8988T (cell line): ENCODE data around the gene CCDC82.

Experiments
- DNase-seq: peaks from one replicate; pipeline ENCODE4 v3.0.0; 2011

Gene CCDC82

GRCh38 chr11:96358321-96358720 lies 31.4 kb downstream of the CCDC82 start:
- DNase-seq, result no peak

GRCh38 chr11:96357794-96358193 lies 31.9 kb downstream of the CCDC82 start:
- no peak for DNase-seq

- no peak for DNase-seq
These were observed 32.9 kb downstream of the CCDC82 start for GRCh38 chr11:96356848-96357247.

- peak; percentile 81 for DNase-seq
These were observed 46.6 kb downstream of the CCDC82 start, which contains the start of gene MAML2 for GRCh38 chr11:96342961-96343711. TSS of gene MAML2 (minus strand) at chr11:96343195. CDS start at chr11:96341895, 1,300 bp downstream.

- no peak for DNase-seq
These were observed 47.4 kb downstream of the CCDC82 start for GRCh38 chr11:96342014-96342960.

- DNase-seq, result peak; percentile 45
These were observed 48.3 kb downstream of the CCDC82 start for GRCh38 chr11:96341211-96342013.

- no peak for DNase-seq
These were observed 49.2 kb downstream of the CCDC82 start for GRCh38 chr11:96340555-96340885.

- no peak for DNase-seq
These were observed 49.8 kb downstream of the CCDC82 start for GRCh38 chr11:96339706-96340554.

- DNase-seq, result no peak
These were observed 50.6 kb downstream of the CCDC82 start for GRCh38 chr11:96338910-96339705.

- no peak for DNase-seq
These were observed 51.9 kb downstream of the CCDC82 start for GRCh38 chr11:96337541-96338431.

- DNase-seq, result no peak
These were observed 54.3 kb downstream of the CCDC82 start for GRCh38 chr11:96335388-96335787.

- no peak for DNase-seq
These were observed 55.5 kb downstream of the CCDC82 start for GRCh38 chr11:96334219-96334618.

- no peak for DNase-seq
These were observed 56.5 kb downstream of the CCDC82 start for GRCh38 chr11:96333191-96333719.

- DNase-seq, result no peak
These were observed 57.5 kb downstream of the CCDC82 start for GRCh38 chr11:96332126-96332771.

GRCh38 chr11:96331699-96332116 lies 58.0 kb downstream of the CCDC82 start:
- no peak for DNase-seq

- DNase-seq, result no peak
These were observed 59.2 kb downstream of the CCDC82 start for GRCh38 chr11:96330511-96330859.

GRCh38 chr11:96329855-96330510 lies 59.7 kb downstream of the CCDC82 start:
- no peak for DNase-seq

- DNase-seq, result no peak
These were observed 60.3 kb downstream of the CCDC82 start for GRCh38 chr11:96329419-96329818.
